Stimulated activated CD4-positive, alpha-beta T cell treated with anti-CD3 and anti-CD28 coated beads, Interleukin-12 subunit alpha, Interleukin-12 subunit beta, amount 100 ng/mL, for 4 hours (primary cell): ENCODE measurements around the gene CLEC2L.

Source experiments
- DNase-seq: peaks from one replicate; pipeline ENCODE4 v3.0.0-alpha.2; 2020

Gene CLEC2L

GRCh38 chr7:139557857-139558581 is 34.5 kb downstream of the CLEC2L start:
- no peak for DNase-seq

- DNase-seq: no peak
These were observed 36.0 kb downstream of the CLEC2L start for GRCh38 chr7:139559364-139560105.

- DNase-seq: no peak
These were observed 36.7 kb downstream of the CLEC2L start for GRCh38 chr7:139560199-139560598.

- DNase-seq: no peak
These were observed 37.2 kb downstream of the CLEC2L start for GRCh38 chr7:139560678-139561077.

GRCh38 chr7:139562491-139562890 is 39.0 kb downstream of the CLEC2L start:
- no peak for DNase-seq

- no peak for DNase-seq
These were observed 39.6 kb downstream of the CLEC2L start for GRCh38 chr7:139562961-139563565.

GRCh38 chr7:139563856-139564255 is 40.4 kb downstream of the CLEC2L start:
- no peak for DNase-seq

- no peak for DNase-seq
These were observed 42.6 kb downstream of the CLEC2L start for GRCh38 chr7:139566075-139566474.

- DNase-seq: no peak
These were observed 43.5 kb downstream of the CLEC2L start for GRCh38 chr7:139566736-139567646.

- no peak for DNase-seq
These were observed 44.3 kb downstream of the CLEC2L start for GRCh38 chr7:139567647-139568345.

- DNase-seq: no peak
These were observed 44.8 kb downstream of the CLEC2L start for GRCh38 chr7:139568346-139568675.

- no peak for DNase-seq
These were observed 45.5 kb downstream of the CLEC2L start for GRCh38 chr7:139568813-139569490.

GRCh38 chr7:139570119-139570518 is 46.6 kb downstream of the CLEC2L start:
- no peak for DNase-seq

- DNase-seq: no peak
These were observed 47.1 kb downstream of the CLEC2L start for GRCh38 chr7:139570626-139571025.

GRCh38 chr7:139571190-139571589 is 47.7 kb downstream of the CLEC2L start:
- DNase-seq: no peak

GRCh38 chr7:139571651-139572050 is 48.2 kb downstream of the CLEC2L start:
- DNase-seq: no peak

- no peak for DNase-seq
These were observed 48.6 kb downstream of the CLEC2L start for GRCh38 chr7:139572071-139572470.

- no peak for DNase-seq
These were observed 49.4 kb downstream of the CLEC2L start for GRCh38 chr7:139572704-139573385.

GRCh38 chr7:139573871-139574270 is 50.4 kb downstream of the CLEC2L start:
- DNase-seq: no peak

- DNase-seq: no peak
These were observed 51.3 kb downstream of the CLEC2L start for GRCh38 chr7:139574618-139575337.

GRCh38 chr7:139575338-139575680 is 51.8 kb downstream of the CLEC2L start:
- DNase-seq: no peak
